ENCODE results near the gene ZNF300.
"Not testable (repeated sequence)": the region's sequence is repeated elsewhere in the genome, so short reads cannot be mapped to it uniquely, and the experiment has no call there.

The ZNF300 gene

GRCh38 chr5:150845185-150845859 lies 59.5 kb downstream of the ZNF300 start:
- not testable (repeated sequence) for H2BK120ac ChIP-seq (ENCODE audit: low read depth, low read length); H3K18ac ChIP-seq (ENCODE audit: low read length); H4K8ac ChIP-seq (ENCODE audit: low read depth, low read length); H3K27ac ChIP-seq (ENCODE audit: low read depth, low read length); H3K36me3 ChIP-seq (ENCODE audit: control insufficient read depth, insufficient read depth, low read length); H3K4me3 ChIP-seq (ENCODE audit: low read length); H3K4ac ChIP-seq (ENCODE audit: low read depth, low read length); DNase-seq; H2AK5ac ChIP-seq (ENCODE audit: low read length); H2BK5ac ChIP-seq (ENCODE audit: low read length); H4K5ac ChIP-seq (ENCODE audit: low read length); H3K23ac ChIP-seq (ENCODE audit: low read length); H3K79me1 ChIP-seq (ENCODE audit: low read length); H3K4me1 ChIP-seq (ENCODE audit: control insufficient read depth, low read depth, low read length); H3K4me2 ChIP-seq (ENCODE audit: low read length); H3K9ac ChIP-seq (ENCODE audit: low read length); H2BK15ac ChIP-seq (replicated peaks; ENCODE audit: low read depth); H3K27me3 ChIP-seq (ENCODE audit: insufficient read depth, low read length, poor library complexity); H3K56ac ChIP-seq (ENCODE audit: low read length); H3K79me2 ChIP-seq (ENCODE audit: control insufficient read depth, insufficient read depth, low read length)
- no CpG with 5 or more reads among the region's 32 CpGs for WGBS (ENCODE audit: extremely low coverage, insufficient coverage, low lambda C conversion rate)

Data from mesendoderm (in vitro differentiated cells).